PC-9 (cell line): ENCODE results near the gene KCNJ12. TPM values are rescaled to one million over a fixed set of nuclear protein-coding genes. Genes with fewer than 3 reads are reported as not detected.

Experiments
- BruUV-seq: library from RNA; stranded (reverse); fragments of 400-500 nt; replicated peaks from 2 replicates; lab custom pipeline; 2021; lab: Mats Ljungman, UMichigan
- CTCF ChIA-PET: fragments of 300-600 bp; sonication (Branson Sonifier 250); formaldehyde crosslinking; loops from one replicate; lab custom pipeline; 2022; ENCODE audit warnings: antibody characterized with exemption; lab: Charles Lee
- POLR2A ChIA-PET: fragments of 300-600 bp; sonication (Branson Sonifier 250); formaldehyde crosslinking; loops from one replicate; lab custom pipeline; 2022; ENCODE audit warnings: antibody characterized with exemption; ENCODE audit not compliant: unreplicated experiment; lab: Charles Lee
- DNase-seq, 2 experiments: peaks; one replicate each; pipeline versions ENCODE4 v3.0.0 to v3.0.0-alpha.2; 2015 to 2022; ENCODE audit warnings: mixed read lengths in 1 of 2
- H2AFZ ChIP-seq: fragments of 200-600 bp; sonication (generic); 2 replicates; pipeline ENCODE4 v1.8.1; 2017; ENCODE audit warnings: antibody characterized with exemption
- H3F3A ChIP-seq: fragments of 200-600 bp; sonication (generic); 2 replicates; pipeline ENCODE4 v1.8.1; 2017; ENCODE audit warnings: antibody characterized with exemption, mild to moderate bottlenecking, low read depth; ENCODE audit not compliant: insufficient read depth
- H3K27ac ChIP-seq: fragments of 200-600 bp; sonication (generic); 2 replicates; pipeline ENCODE4 v1.6.1; 2016; ENCODE audit warnings: mixed run types
- H3K27me3 ChIP-seq: fragments of 200-600 bp; sonication (generic); 2 replicates; pipeline ENCODE4 v1.6.1; 2016; ENCODE audit warnings: low read depth, mixed run types; ENCODE audit not compliant: insufficient read depth
- H3K36me3 ChIP-seq: fragments of 200-600 bp; sonication (generic); 2 replicates; pipeline ENCODE4 v1.6.1; 2016; ENCODE audit warnings: low read depth, mixed run types
- H3K4me1 ChIP-seq: fragments of 200-600 bp; sonication (generic); replicated peaks from 2 replicates; pipeline ENCODE4 v1.6.1; 2016; ENCODE audit warnings: mixed run types; ENCODE audit not compliant: insufficient read depth
- H3K4me2 ChIP-seq: fragments of 200-600 bp; sonication (generic); 2 replicates; pipeline ENCODE4 v1.6.1; 2017; ENCODE audit warnings: mixed run types
- H3K4me3 ChIP-seq: fragments of 200-600 bp; sonication (generic); 2 replicates; pipeline ENCODE4 v1.6.1; 2016; ENCODE audit warnings: mixed run types
- H3K79me2 ChIP-seq: fragments of 200-600 bp; sonication (generic); 2 replicates; pipeline ENCODE4 v1.6.1; 2017; ENCODE audit warnings: low read depth, mixed run types
- H3K9me2 ChIP-seq: fragments of 200-600 bp; sonication (generic); 2 replicates; pipeline ENCODE4 v1.8.1; 2017; ENCODE audit warnings: mild to moderate bottlenecking; ENCODE audit not compliant: insufficient read depth
- H3K9me3 ChIP-seq: fragments of 200-600 bp; sonication (generic); 2 replicates; pipeline ENCODE4 v1.8.1; 2016; ENCODE audit warnings: low read depth; ENCODE audit not compliant: insufficient read depth
- H4K20me1 ChIP-seq: fragments of 200-600 bp; sonication (generic); 2 replicates; pipeline ENCODE4 v1.8.1; 2017; ENCODE audit not compliant: insufficient read depth
- CTCF ChIP-seq: fragments of 200-600 bp; sonication (generic); conservative IDR thresholded peaks from 2 replicates; pipeline ENCODE4 v1.6.1; 2017; ENCODE audit warnings: mixed run types, antibody characterized with exemption, mild to moderate bottlenecking, moderate library complexity
- EZH2 ChIP-seq: fragments of 200-600 bp; sonication (generic); IDR thresholded peaks from 2 replicates; pipeline ENCODE4 v1.8.0; 2017; ENCODE audit warnings: antibody characterized with exemption, low read depth
- intact Hi-C: fragments of 100-400 bp; cut with micrococcal nuclease; formaldehyde crosslinking; loops from one replicate; pipeline ENCODE4 v1.10.0; 2022; ENCODE audit not compliant: unreplicated experiment
- total RNA-seq: library from RNA; stranded (reverse); gene quantifications from 2 replicates; pipeline ENCODE4 v1.2.3, GENCODE V29; 2021

Gene KCNJ12
- total RNA-seq, 1 experiment from 2014 or later: 1.1 TPM

GRCh38 chr17:21463779-21464407, 87.7 kb downstream of the KCNJ12 start:
- ChIA-PET CTCF (no interaction called here), POLR2A (no interaction called here)
- intact Hi-C loops: no loop called here
- no peak for DNase-seq
- H3K36me3 ChIP-seq: no peaks in the 10 kb centered on the region
- no peak overlapping the region for H3K27ac ChIP-seq
- no peaks in the 10 kb centered on the region for H3K4me1 ChIP-seq
- peaks cover 61% of the 10 kb centered on the region for H3K27me3 ChIP-seq
- H3K79me2 ChIP-seq: no peaks in the 10 kb centered on the region
- H4K20me1 ChIP-seq: no peaks in the 10 kb centered on the region
- no peaks in the 10 kb centered on the region for H3K9me2 ChIP-seq
- no peak overlapping the region for H3K4me3 ChIP-seq
- no peaks in the 10 kb centered on the region for H3F3A ChIP-seq
- no peak overlapping the region for H2AFZ ChIP-seq
- BruUV-seq: no TSS peak
- no peak for TF ChIP-seq CTCF
- no peak for TF ChIP-seq EZH2
- H3K9me3 ChIP-seq: no peaks in the 10 kb centered on the region
- no peak overlapping the region for H3K4me2 ChIP-seq

GRCh38 chr17:21464611-21465021, 88.5 kb downstream of the KCNJ12 start:
- no peaks in the 10 kb centered on the region for H3F3A ChIP-seq
- H3K27me3 ChIP-seq: peaks cover 66% of the 10 kb centered on the region
- no peak for DNase-seq
- TF ChIP-seq EZH2 (no peak), CTCF (no peak)
- no peak overlapping the region for H3K4me2 ChIP-seq
- H3K4me3 ChIP-seq: no peak overlapping the region
- ChIA-PET POLR2A (no interaction called here), CTCF (no interaction called here)
- H3K4me1 ChIP-seq: no peaks in the 10 kb centered on the region
- H4K20me1 ChIP-seq: no peaks in the 10 kb centered on the region
- no peaks in the 10 kb centered on the region for H3K79me2 ChIP-seq
- BruUV-seq: no TSS peak
- no peak overlapping the region for H3K27ac ChIP-seq
- H2AFZ ChIP-seq: no peak overlapping the region
- intact Hi-C loops: no loop called here
- H3K36me3 ChIP-seq: no peaks in the 10 kb centered on the region
- no peaks in the 10 kb centered on the region for H3K9me2 ChIP-seq
- H3K9me3 ChIP-seq: no peaks in the 10 kb centered on the region

GRCh38 chr17:21466550-21466949, 90.4 kb downstream of the KCNJ12 start:
- Histone ChIP-seq H3K9me2 (no peaks in the 10 kb centered on the region), H4K20me1 (no peaks in the 10 kb centered on the region), H3K4me3 (no peak overlapping the region), H3K79me2 (no peaks in the 10 kb centered on the region), H3K27ac (no peak overlapping the region), H3K36me3 (no peaks in the 10 kb centered on the region), H3K4me2 (no peak overlapping the region), H3F3A (no peaks in the 10 kb centered on the region), H3K9me3 (no peaks in the 10 kb centered on the region), H3K27me3 (peaks cover 69% of the 10 kb centered on the region), H3K4me1 (no peaks in the 10 kb centered on the region), H2AFZ (no peak overlapping the region)
- no peak for DNase-seq
- POLR2A ChIA-PET: no interaction called here
- TF ChIP-seq EZH2: no peak
- TF ChIP-seq CTCF: no peak
- BruUV-seq: no TSS peak
- CTCF ChIA-PET: no interaction called here
- intact Hi-C loops: no loop called here
